ENCODE data around the gene TBX2.

The TBX2 gene

GRCh38 chr17:61376931-61377838 is 22.5 kb upstream of the TBX2 start:
- TF ChIP-seq TOX (CRISPR knock-in tag; IDR thresholded peaks at IDR 0.05; ENCODE audit: borderline replicate concordance) (no peak), ISL1 (CRISPR knock-in tag; IDR thresholded peaks at IDR 0.05) (no peak), PPARA (CRISPR knock-in tag; IDR thresholded peaks at IDR 0.05; ENCODE audit: borderline replicate concordance) (no peak), ZC3H10 (CRISPR knock-in tag; IDR thresholded peaks at IDR 0.05) (no peak), TCF4 (CRISPR knock-in tag; IDR thresholded peaks at IDR 0.05; ENCODE audit: borderline replicate concordance) (no peak), CSDC2 (CRISPR knock-in tag; IDR thresholded peaks at IDR 0.05) (no peak), GLIS3 (CRISPR knock-in tag; IDR thresholded peaks at IDR 0.05) (no peak), CREB5 (CRISPR knock-in tag; IDR thresholded peaks at IDR 0.05; ENCODE audit: low read depth) (no peak), ZNF70 (CRISPR knock-in tag; IDR thresholded peaks at IDR 0.05) (no peak), ARNTL (CRISPR knock-in tag; IDR thresholded peaks at IDR 0.05; ENCODE audit: borderline replicate concordance, low read depth) (no peak), SNAI2 (CRISPR knock-in tag; IDR thresholded peaks at IDR 0.05) (no peak), RARB (CRISPR knock-in tag; IDR thresholded peaks at IDR 0.05) (no peak), POU6F1 (CRISPR knock-in tag; IDR thresholded peaks at IDR 0.05; ENCODE audit: borderline replicate concordance, low read depth) (no peak), CSRNP3 (CRISPR knock-in tag; IDR thresholded peaks at IDR 0.05) (no peak), ESRRG (CRISPR knock-in tag; IDR thresholded peaks at IDR 0.05) (no peak), BACH2 (CRISPR knock-in tag; IDR thresholded peaks at IDR 0.05; ENCODE audit: borderline replicate concordance) (no peak), ZFP3 (CRISPR knock-in tag; IDR thresholded peaks at IDR 0.05) (no peak)
- no peak for ATAC-seq

GRCh38 chr17:61378658-61379456 is 20.8 kb upstream of the TBX2 start:
- TF ChIP-seq ISL1 (CRISPR knock-in tag; IDR thresholded peaks at IDR 0.05) (no peak), PATZ1 (CRISPR knock-in tag; IDR thresholded peaks at IDR 0.05; ENCODE audit: borderline replicate concordance) (no peak), ZNF8 (CRISPR knock-in tag; IDR thresholded peaks at IDR 0.05) (no peak), TCF4 (CRISPR knock-in tag; IDR thresholded peaks at IDR 0.05; ENCODE audit: borderline replicate concordance) (no peak), ESRRG (CRISPR knock-in tag; IDR thresholded peaks at IDR 0.05) (no peak), CSDC2 (CRISPR knock-in tag; IDR thresholded peaks at IDR 0.05) (no peak)
- ATAC-seq: no peak

- no peak for ATAC-seq
- TF ChIP-seq ZNF8 (CRISPR knock-in tag; IDR thresholded peaks at IDR 0.05): no peak
- no peak for TF ChIP-seq TSHZ2 (CRISPR knock-in tag; IDR thresholded peaks at IDR 0.05)
- no peak for TF ChIP-seq ARNTL (CRISPR knock-in tag; IDR thresholded peaks at IDR 0.05; ENCODE audit: borderline replicate concordance, low read depth)
- TF ChIP-seq BACH2 (CRISPR knock-in tag; IDR thresholded peaks at IDR 0.05; ENCODE audit: borderline replicate concordance): no peak
- TF ChIP-seq PATZ1 (CRISPR knock-in tag; IDR thresholded peaks at IDR 0.05; ENCODE audit: borderline replicate concordance): no peak
- no peak for TF ChIP-seq TCF4 (CRISPR knock-in tag; IDR thresholded peaks at IDR 0.05; ENCODE audit: borderline replicate concordance)
- TF ChIP-seq GLIS3 (CRISPR knock-in tag; IDR thresholded peaks at IDR 0.05): no peak
- no peak; the same call in 1 of the 2 replicates for TF ChIP-seq SNAI2 (CRISPR knock-in tag; IDR thresholded peaks at IDR 0.05)
- no peak for TF ChIP-seq ZNF70 (CRISPR knock-in tag; IDR thresholded peaks at IDR 0.05)
- TF ChIP-seq CSRNP3 (CRISPR knock-in tag; IDR thresholded peaks at IDR 0.05): no peak
- no peak for TF ChIP-seq PPARA (CRISPR knock-in tag; IDR thresholded peaks at IDR 0.05; ENCODE audit: borderline replicate concordance)
- no peak for TF ChIP-seq ESRRG (CRISPR knock-in tag; IDR thresholded peaks at IDR 0.05)
Measured at GRCh38 chr17:61379457-61380216, 20.0 kb upstream of the TBX2 start.
